Skeletal muscle tissue (tissue), 4 donors: Measurements from ENCODE around the gene CLDN3. TPM values are rescaled to one million over a fixed set of nuclear protein-coding genes. Genes with fewer than 3 reads are reported as not detected.

Source experiments
- H3K27ac ChIP-seq: one replicate; pipeline ENCODE4 v1.7.0; 2013; ENCODE audit warnings: mild to moderate bottlenecking, low read depth, low read length, inconsistent platforms
- H3K27me3 ChIP-seq, 3 donors: one replicate each; pipeline ENCODE4 v1.7.0; 2013; ENCODE audit warnings: low read length in 3 of 3; ENCODE audit not compliant: control insufficient read depth in 3 of 3, insufficient read depth in 3 of 3
- H3K36me3 ChIP-seq, 3 donors: one replicate each; pipeline ENCODE4 v1.7.0; 2013; ENCODE audit warnings: low read length in 3 of 3; ENCODE audit not compliant: control insufficient read depth in 3 of 3, insufficient read depth in 3 of 3
- H3K4me1 ChIP-seq, 3 donors: one replicate each; pipeline ENCODE4 v1.7.0; 2013; ENCODE audit warnings: low read length in 3 of 3, mild to moderate bottlenecking in 3 of 3; ENCODE audit not compliant: control insufficient read depth in 3 of 3, insufficient read depth in 3 of 3
- H3K4me3 ChIP-seq, 3 donors: one replicate each; pipeline ENCODE4 v1.7.0; 2013; ENCODE audit warnings: low read length in 3 of 3
- H3K9ac ChIP-seq, 3 donors: one replicate each; pipeline ENCODE4 v1.7.0; 2013; ENCODE audit warnings: low read length in 3 of 3, mild to moderate bottlenecking in 3 of 3, moderate library complexity in 2 of 3, low read depth in 1 of 3
- H3K9me3 ChIP-seq, 3 donors: one replicate each; pipeline ENCODE4 v1.7.0; 2013; ENCODE audit warnings: low read length in 3 of 3; ENCODE audit not compliant: control insufficient read depth in 3 of 3
- total RNA-seq: library from RNA; depleted of rRNA; stranded (reverse); fragments of >200 nt; gene quantifications from one replicate; pipeline ENCODE4 v1.2.3, GENCODE V29; 2014
- donor health status: Osteomylitis.

Gene CLDN3, protein sequence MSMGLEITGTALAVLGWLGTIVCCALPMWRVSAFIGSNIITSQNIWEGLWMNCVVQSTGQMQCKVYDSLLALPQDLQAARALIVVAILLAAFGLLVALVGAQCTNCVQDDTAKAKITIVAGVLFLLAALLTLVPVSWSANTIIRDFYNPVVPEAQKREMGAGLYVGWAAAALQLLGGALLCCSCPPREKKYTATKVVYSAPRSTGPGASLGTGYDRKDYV
- total RNA-seq: 0.52 TPM

- Histone ChIP-seq H3K4me3 (no peak within 1 kb of the TSS), H3K9me3 (no peaks in the 10 kb centered on the region), H3K4me1 (peaks cover 0 to 7% (median 5%) of the 10 kb centered on the region in 3 donors), H3K27ac (no peak within 1 kb of the TSS), H3K36me3 (no peaks in the 10 kb centered on the region), H3K27me3 (peaks cover 45 to 57% (median 46%) of the 10 kb centered on the region in 3 donors), H3K9ac (no peak within 1 kb of the TSS)
These were observed at the start of gene CLDN3 for GRCh38 chr7:73770002-73770859. Gene CLDN3 (minus strand): TSS chr7:73770270. CDS start chr7:73770049, 221 bp downstream.

- H3K9me3 ChIP-seq: no peaks in the 10 kb centered on the region
- no peak overlapping the region for H3K9ac ChIP-seq
- no peak overlapping the region for H3K27ac ChIP-seq
- no peak overlapping the region for H3K4me3 ChIP-seq
- H3K4me1 ChIP-seq: no peaks in the 10 kb centered on the region
- no peaks in the 10 kb centered on the region for H3K36me3 ChIP-seq
- H3K27me3 ChIP-seq: no peaks in the 10 kb centered on the region
These were observed 47.1 kb upstream of the CLDN3 start for GRCh38 chr7:73817121-73817520.

DNA sequence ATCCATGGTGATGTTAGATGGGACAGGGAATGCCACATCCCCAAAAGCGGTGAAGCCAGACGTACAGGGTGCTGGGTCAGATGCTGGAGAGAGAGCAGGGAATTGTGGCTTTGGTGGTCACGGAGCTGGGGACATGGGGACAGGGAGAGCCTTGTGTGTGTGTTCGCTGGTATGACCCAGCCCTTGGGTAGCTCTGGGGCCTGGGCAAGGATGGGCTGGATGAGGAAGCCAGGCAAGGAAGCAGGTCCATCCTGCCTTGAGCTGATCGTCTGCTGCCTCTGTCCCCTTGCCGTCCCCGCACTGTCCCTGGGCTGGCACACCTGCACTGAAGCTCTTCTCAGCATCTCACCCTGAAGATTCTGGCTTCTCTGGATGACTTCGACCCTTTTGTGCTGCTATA lies 45.4 kb upstream of the CLDN3 start:
- H3K36me3 ChIP-seq: no peaks in the 10 kb centered on the region
- H3K4me1 ChIP-seq: no peaks in the 10 kb centered on the region
- no peak overlapping the region for H3K4me3 ChIP-seq
- peaks cover 0 to 4% (median 3%) of the 10 kb centered on the region in 3 donors for H3K27me3 ChIP-seq
- H3K9me3 ChIP-seq: no peaks in the 10 kb centered on the region
- H3K9ac ChIP-seq: no peak overlapping the region
- H3K27ac ChIP-seq: no peak overlapping the region

- no peaks in the 10 kb centered on the region for H3K9me3 ChIP-seq
- no peaks in the 10 kb centered on the region for H3K36me3 ChIP-seq
- no peaks in the 10 kb centered on the region for H3K4me1 ChIP-seq
- peaks cover 0 to 8% (median 3%) of the 10 kb centered on the region in 3 donors for H3K27me3 ChIP-seq
- no peak overlapping the region for H3K9ac ChIP-seq
- H3K4me3 ChIP-seq: no peak overlapping the region
- no peak overlapping the region for H3K27ac ChIP-seq
These were observed 42.9 kb upstream of the CLDN3 start for GRCh38 chr7:73812996-73813395.

- Histone ChIP-seq H3K36me3 (no peaks in the 10 kb centered on the region), H3K27ac (no peak overlapping the region), H3K9me3 (no peaks in the 10 kb centered on the region), H3K9ac (no peak overlapping the region), H3K4me3 (no peak overlapping the region), H3K4me1 (no peaks in the 10 kb centered on the region), H3K27me3 (peaks cover 0 to 8% (median 3%) of the 10 kb centered on the region in 3 donors)
These were observed 41.7 kb upstream of the CLDN3 start for GRCh38 chr7:73811760-73812168.

- H3K27me3 ChIP-seq: peaks cover 0 to 8% (median 3%) of the 10 kb centered on the region in 3 donors
- no peak overlapping the region for H3K9ac ChIP-seq
These were observed 40.9 kb upstream of the CLDN3 start for GRCh38 chr7:73810998-73811360.

DNA sequence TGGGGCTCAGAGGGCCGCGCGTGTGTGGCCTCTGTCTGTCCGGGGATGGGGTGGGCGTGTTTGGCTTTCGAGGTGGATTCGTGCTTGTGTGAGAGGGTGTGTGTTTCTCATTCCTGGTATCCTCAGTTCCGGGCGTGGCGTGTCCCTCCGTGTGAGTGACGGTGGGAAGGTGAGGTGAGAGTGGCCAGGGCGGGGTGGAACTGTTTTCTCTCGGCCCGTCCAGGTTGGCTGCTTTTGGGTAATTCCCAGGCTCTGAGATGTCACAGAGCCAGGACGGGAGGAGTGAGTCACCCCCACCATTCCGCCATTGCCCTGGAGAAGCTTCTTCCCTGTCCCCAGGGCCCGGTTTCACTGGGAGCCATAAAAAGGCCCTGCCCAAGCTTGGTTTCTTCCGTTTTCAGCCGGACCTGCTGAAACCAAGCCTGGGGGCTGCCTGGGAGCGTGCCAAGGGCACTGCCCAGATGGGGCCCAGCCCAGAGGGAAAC lies 39.4 kb upstream of the CLDN3 start:
- Histone ChIP-seq H3K9ac (no peak overlapping the region), H3K27me3 (peaks cover 0 to 8% (median 3%) of the 10 kb centered on the region in 3 donors), H3K27ac (no peak overlapping the region), H3K4me1 (no peaks in the 10 kb centered on the region), H3K9me3 (no peaks in the 10 kb centered on the region), H3K36me3 (no peaks in the 10 kb centered on the region), H3K4me3 (no peak overlapping the region)

More at GRCh38 chr7:73810998-73811360, 40.9 kb upstream of the CLDN3 start:
- Histone ChIP-seq H3K4me1 (no peaks in the 10 kb centered on the region), H3K4me3 (no peak overlapping the region), H3K9me3 (no peaks in the 10 kb centered on the region), H3K36me3 (no peaks in the 10 kb centered on the region), H3K27ac (no peak overlapping the region)

- H3K9ac ChIP-seq: no peak overlapping the region
- peaks cover 0 to 2% (median 0%) of the 10 kb centered on the region in 3 donors for H3K27me3 ChIP-seq
- H3K9me3 ChIP-seq: no peaks in the 10 kb centered on the region
- H3K36me3 ChIP-seq: no peaks in the 10 kb centered on the region
- no peak overlapping the region for H3K4me3 ChIP-seq
- no peaks in the 10 kb centered on the region for H3K4me1 ChIP-seq
- H3K27ac ChIP-seq: no peak overlapping the region
These were observed 32.4 kb upstream of the CLDN3 start for GRCh38 chr7:73802459-73802858.

DNA sequence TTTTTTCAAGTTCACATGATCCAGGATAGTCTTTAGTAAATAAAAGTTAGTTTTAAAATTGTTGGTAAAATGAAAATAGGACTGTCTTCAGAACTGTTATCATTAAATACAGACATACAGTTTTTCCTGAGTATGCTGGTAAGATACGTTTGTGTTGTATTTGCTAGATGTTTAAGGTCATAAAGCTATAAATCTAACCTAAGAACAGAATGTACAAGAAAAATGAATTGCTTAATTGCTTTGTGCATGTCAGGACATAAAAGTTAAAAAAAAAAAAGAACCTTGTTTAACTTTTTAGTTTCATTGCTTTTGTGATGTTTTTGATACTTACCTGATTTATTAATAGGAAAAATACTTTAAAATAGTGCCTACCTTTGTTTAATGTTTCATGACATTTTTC lies 31.5 kb upstream of the CLDN3 start:
- H3K36me3 ChIP-seq: no peaks in the 10 kb centered on the region
- no peaks in the 10 kb centered on the region for H3K4me1 ChIP-seq
- no peak overlapping the region for H3K4me3 ChIP-seq
- no peak overlapping the region for H3K27ac ChIP-seq
- H3K9ac ChIP-seq: no peak overlapping the region
- no peaks in the 10 kb centered on the region for H3K9me3 ChIP-seq
- peaks cover 0 to 2% (median 0%) of the 10 kb centered on the region in 3 donors for H3K27me3 ChIP-seq
